ENCODE results near the gene FAM219A.
A peak's percentile ranks its signal among the peaks of the same experiment; 100 is the strongest.

The FAM219A gene

DNA sequence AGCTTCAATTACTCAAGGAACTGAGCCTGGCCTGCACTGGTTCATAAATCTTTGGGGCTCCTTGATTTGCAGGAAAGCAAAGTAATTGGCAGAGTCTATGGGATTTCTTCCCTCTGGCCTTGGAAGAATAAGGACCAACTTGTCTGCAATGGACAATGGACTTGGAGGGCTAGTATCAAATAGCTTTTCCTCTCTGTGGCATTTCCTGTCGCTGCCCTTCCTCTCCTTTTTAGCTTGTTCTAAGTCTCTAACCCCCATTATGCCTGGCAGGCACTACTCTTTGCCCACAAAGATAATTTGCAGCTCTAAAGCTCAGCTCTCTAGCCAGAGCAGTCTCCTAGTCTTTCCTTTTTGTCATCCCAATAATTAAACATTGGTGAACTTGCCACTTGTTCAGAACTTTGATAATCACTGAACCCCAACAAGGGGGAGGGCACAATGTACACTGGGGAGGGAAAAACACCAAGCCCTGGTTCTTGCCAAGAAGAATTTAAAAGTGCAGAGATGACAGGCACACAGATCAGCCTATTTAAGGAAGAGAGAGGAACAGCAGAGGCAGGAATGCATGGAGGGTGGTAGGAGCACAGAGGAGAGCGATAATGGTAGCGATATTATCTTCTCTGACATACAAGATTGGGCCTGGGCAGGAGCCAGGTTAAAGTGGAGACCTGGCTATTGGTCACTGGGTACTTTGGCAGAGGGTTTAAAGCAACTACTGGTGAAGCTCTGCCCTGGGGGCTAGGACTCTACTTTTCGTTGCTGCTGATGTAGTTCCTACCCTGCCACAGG, 38.5 kb downstream of the FAM219A start:
- Histone ChIP-seq H3K4me1 (ENCODE audit: control insufficient read depth, insufficient read depth, low read length) (no peaks in the 10 kb centered on the region), H3K27me3 (replicated peaks; ENCODE audit: control insufficient read depth, insufficient read depth, low read length) (no peaks in the 10 kb centered on the region), H3K9me3 (ENCODE audit: control insufficient read depth, low read length) (no peaks in the 10 kb centered on the region), H3K4me3 (ENCODE audit: low read length) (no peak overlapping the region), H3K36me3 (ENCODE audit: control insufficient read depth, insufficient read depth, low read length, severe bottlenecking) (peaks cover 22% of the 10 kb centered on the region), H3K9ac (ENCODE audit: low read length) (no peak overlapping the region)
- DNase-seq (ENCODE audit: low read depth) = no peak

DNA sequence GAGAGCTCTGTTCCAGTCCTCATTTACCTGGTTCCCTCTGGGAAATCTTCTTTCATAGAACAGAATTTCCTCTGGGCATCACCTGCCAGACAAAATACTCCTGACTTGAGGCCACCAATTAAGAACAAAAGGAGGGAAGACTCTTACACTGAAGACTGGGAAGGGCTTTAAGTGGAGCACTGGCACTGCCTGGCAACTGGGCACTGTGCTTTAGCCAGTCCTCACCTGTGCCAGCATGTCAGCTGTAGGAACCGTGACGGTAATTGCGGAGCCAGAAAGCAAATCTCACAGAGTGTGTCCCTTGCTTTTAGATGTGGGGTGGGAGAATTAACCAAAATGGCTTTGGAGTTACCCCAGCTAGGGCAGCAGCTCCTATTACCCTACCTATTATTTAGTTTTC, 40.6 kb downstream of the FAM219A start:
- Histone ChIP-seq H3K4me3 (ENCODE audit: low read length) (no peak overlapping the region), H3K9me3 (ENCODE audit: control insufficient read depth, low read length) (no peaks in the 10 kb centered on the region), H3K9ac (ENCODE audit: low read length) (no peak overlapping the region), H3K36me3 (ENCODE audit: control insufficient read depth, insufficient read depth, low read length, severe bottlenecking) (peaks cover 22% of the 10 kb centered on the region), H3K27me3 (replicated peaks; ENCODE audit: control insufficient read depth, insufficient read depth, low read length) (no peaks in the 10 kb centered on the region), H3K4me1 (ENCODE audit: control insufficient read depth, insufficient read depth, low read length) (no peaks in the 10 kb centered on the region)
- no peak for DNase-seq (ENCODE audit: low read depth)

DNA sequence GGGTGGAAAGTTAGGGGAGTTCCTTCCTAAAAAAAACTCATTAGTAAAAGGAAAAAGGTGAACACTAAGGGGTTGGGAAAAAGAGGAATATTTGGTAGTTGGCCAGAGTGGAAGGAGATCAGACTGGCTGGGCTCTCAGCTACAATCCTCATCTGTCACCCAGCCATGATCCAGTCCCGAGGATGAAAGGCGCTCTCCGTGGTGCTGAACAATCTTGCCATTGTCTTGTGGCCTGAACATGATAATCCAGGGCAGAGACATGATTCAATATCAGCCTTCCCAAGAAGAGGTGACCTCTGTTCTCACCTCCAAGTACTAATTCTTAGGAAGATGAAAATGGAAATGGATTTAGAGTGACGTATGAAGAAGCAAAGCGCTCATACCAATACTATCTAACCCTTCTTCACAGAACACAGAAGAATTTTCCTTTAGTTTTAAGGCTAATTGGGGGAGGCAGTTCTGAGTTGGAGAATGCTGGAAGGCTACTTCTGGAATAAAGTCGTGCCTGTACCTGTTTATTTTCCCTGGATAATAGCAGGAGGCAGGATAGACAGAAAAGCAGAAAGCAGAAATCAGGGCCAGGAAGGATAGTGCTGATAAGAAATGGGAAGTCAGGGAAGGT, 45.0 kb downstream of the FAM219A start:
- Histone ChIP-seq H3K4me1 (ENCODE audit: control insufficient read depth, insufficient read depth, low read length) (no peaks in the 10 kb centered on the region), H3K9ac (ENCODE audit: low read length) (no peak overlapping the region), H3K4me3 (ENCODE audit: low read length) (no peak overlapping the region), H3K27me3 (replicated peaks; ENCODE audit: control insufficient read depth, insufficient read depth, low read length) (no peaks in the 10 kb centered on the region), H3K9me3 (ENCODE audit: control insufficient read depth, low read length) (no peaks in the 10 kb centered on the region), H3K36me3 (ENCODE audit: control insufficient read depth, insufficient read depth, low read length, severe bottlenecking) (peaks cover 8% of the 10 kb centered on the region)
- peak; percentile 64 for DNase-seq (ENCODE audit: low read depth)

DNA sequence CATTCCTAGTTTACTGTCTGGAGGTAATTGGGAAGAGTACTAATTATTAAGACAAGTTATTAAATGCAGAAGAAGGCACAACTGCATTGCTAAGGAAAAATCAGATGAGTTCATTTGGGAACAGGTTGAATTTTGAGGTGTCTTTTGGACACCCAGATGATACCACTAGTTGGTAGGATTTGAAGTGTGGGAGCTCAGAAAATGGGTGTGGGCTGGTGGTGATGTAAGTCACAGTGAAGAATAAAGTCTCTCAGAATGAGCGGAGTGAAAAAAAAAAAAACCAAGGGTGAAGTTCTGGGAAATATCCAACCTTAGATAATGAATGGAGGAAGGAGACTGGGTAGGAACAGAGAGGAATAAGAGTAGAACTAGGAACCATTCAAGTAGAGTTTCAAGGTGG, 46.0 kb downstream of the FAM219A start:
- no peaks in the 10 kb centered on the region for H3K9me3 ChIP-seq (ENCODE audit: control insufficient read depth, low read length)
- no peak overlapping the region for H3K9ac ChIP-seq (ENCODE audit: low read length)
- peaks cover 3% of the 10 kb centered on the region for H3K36me3 ChIP-seq (ENCODE audit: control insufficient read depth, insufficient read depth, low read length, severe bottlenecking)
- no peaks in the 10 kb centered on the region for H3K27me3 ChIP-seq (replicated peaks; ENCODE audit: control insufficient read depth, insufficient read depth, low read length)
- no peaks in the 10 kb centered on the region for H3K4me1 ChIP-seq (ENCODE audit: control insufficient read depth, insufficient read depth, low read length)
- no peak overlapping the region for H3K4me3 ChIP-seq (ENCODE audit: low read length)
- DNase-seq (ENCODE audit: low read depth) = no peak

DNA sequence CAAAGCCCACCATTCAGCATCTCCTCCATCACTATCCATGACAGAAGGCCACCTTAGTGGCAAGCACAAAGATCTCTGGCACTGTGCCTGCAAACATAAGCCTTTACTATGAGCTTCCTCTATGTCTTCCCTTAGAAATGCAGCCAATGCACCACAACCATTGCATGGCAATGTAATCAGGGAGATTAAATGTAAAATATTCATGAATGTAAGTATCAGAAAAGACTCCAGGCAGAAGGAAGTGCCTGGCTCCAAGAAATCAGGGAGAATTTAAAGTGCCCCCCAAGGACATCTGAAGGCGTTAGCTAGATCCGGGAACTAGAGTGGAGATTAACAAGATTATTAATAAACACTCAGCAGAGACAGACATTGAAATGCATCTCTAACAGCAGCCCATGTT, 49.2 kb downstream of the FAM219A start:
- no peak for DNase-seq (ENCODE audit: low read depth)
- peaks cover 15% of the 10 kb centered on the region for H3K36me3 ChIP-seq (ENCODE audit: control insufficient read depth, insufficient read depth, low read length, severe bottlenecking)
- H3K27me3 ChIP-seq (replicated peaks; ENCODE audit: control insufficient read depth, insufficient read depth, low read length) = no peaks in the 10 kb centered on the region
- H3K4me3 ChIP-seq (ENCODE audit: low read length) = no peak overlapping the region
- peaks cover under 1% of the 10 kb centered on the region for H3K4me1 ChIP-seq (ENCODE audit: control insufficient read depth, insufficient read depth, low read length)
- no peaks in the 10 kb centered on the region for H3K9me3 ChIP-seq (ENCODE audit: control insufficient read depth, low read length)
- H3K9ac ChIP-seq (ENCODE audit: low read length) = no peak overlapping the region

DNA sequence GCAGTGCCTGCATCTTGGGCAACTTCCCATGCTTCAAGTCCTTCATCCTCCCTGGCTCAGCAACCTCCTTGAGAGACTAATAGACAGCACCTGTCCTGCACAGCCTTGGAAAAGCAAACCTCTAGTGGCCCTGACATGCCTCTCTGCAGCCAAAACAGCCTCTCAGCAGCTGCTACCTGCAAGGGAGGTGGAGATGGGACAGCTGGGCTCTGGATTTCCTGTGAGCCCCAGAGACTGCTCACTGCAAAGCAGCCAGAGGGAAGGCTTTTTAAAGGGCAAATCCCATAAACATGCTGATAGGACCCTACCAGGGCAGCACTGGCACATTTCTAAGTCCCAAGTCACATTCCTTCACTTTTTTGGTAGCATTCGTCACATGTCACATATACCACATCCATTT, 50.2 kb downstream of the FAM219A start:
- peaks cover 9% of the 10 kb centered on the region for H3K4me1 ChIP-seq (ENCODE audit: control insufficient read depth, insufficient read depth, low read length)
- no peak overlapping the region for H3K4me3 ChIP-seq (ENCODE audit: low read length)
- no peaks in the 10 kb centered on the region for H3K9me3 ChIP-seq (ENCODE audit: control insufficient read depth, low read length)
- DNase-seq (ENCODE audit: low read depth) = no peak
- peaks cover 18% of the 10 kb centered on the region for H3K36me3 ChIP-seq (ENCODE audit: control insufficient read depth, insufficient read depth, low read length, severe bottlenecking)
- no peak overlapping the region for H3K9ac ChIP-seq (ENCODE audit: low read length)
- H3K27me3 ChIP-seq (replicated peaks; ENCODE audit: control insufficient read depth, insufficient read depth, low read length) = no peaks in the 10 kb centered on the region

DNA sequence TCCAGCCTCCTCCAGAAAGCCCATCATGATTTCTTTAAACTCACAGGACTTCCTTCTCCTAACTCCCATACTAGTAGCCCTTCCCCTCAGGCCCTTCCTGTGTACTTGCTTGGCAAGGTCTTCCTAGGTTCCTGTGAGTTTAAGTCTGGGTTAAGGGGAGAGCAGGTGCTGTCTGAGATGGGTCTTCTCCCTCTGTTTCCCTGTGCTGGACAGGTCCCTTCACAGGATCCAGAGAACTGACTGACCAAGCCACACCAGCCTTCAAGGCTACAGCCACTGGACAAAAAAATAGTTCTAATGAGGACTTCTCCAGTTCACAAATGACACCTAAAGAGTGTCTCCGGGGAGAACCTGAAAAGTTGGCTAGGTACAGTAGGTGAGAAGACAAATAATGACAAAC, 52.2 kb downstream of the FAM219A start:
- Histone ChIP-seq H3K4me3 (ENCODE audit: low read length) (no peak overlapping the region), H3K9ac (ENCODE audit: low read length) (no peak overlapping the region), H3K9me3 (ENCODE audit: control insufficient read depth, low read length) (no peaks in the 10 kb centered on the region), H3K36me3 (ENCODE audit: control insufficient read depth, insufficient read depth, low read length, severe bottlenecking) (peaks cover 32% of the 10 kb centered on the region), H3K27me3 (replicated peaks; ENCODE audit: control insufficient read depth, insufficient read depth, low read length) (no peaks in the 10 kb centered on the region), H3K4me1 (ENCODE audit: control insufficient read depth, insufficient read depth, low read length) (peaks cover 13% of the 10 kb centered on the region)
- DNase-seq (ENCODE audit: low read depth) = no peak

DNA sequence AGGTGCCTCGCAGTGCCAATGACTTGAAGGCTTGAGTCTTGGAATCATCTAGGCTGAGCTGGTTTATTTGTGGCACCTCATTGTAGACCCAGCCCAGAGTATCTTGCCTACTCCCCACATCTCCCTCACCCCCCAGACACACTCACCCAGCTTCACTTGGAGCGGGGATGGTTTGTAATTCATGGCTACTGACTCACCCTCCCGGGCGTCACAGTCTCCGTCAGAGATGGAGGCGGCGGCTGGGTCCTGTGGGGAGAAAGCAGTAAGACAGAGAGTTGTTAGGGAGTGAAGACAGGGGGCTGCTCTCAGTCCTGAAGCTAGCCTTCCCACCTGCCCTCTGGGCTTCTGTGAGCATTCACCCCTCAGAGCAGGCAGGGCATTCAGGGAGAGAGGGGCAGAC, 52.7 kb downstream of the FAM219A start:
- DNase-seq (ENCODE audit: low read depth) = no peak

DNA sequence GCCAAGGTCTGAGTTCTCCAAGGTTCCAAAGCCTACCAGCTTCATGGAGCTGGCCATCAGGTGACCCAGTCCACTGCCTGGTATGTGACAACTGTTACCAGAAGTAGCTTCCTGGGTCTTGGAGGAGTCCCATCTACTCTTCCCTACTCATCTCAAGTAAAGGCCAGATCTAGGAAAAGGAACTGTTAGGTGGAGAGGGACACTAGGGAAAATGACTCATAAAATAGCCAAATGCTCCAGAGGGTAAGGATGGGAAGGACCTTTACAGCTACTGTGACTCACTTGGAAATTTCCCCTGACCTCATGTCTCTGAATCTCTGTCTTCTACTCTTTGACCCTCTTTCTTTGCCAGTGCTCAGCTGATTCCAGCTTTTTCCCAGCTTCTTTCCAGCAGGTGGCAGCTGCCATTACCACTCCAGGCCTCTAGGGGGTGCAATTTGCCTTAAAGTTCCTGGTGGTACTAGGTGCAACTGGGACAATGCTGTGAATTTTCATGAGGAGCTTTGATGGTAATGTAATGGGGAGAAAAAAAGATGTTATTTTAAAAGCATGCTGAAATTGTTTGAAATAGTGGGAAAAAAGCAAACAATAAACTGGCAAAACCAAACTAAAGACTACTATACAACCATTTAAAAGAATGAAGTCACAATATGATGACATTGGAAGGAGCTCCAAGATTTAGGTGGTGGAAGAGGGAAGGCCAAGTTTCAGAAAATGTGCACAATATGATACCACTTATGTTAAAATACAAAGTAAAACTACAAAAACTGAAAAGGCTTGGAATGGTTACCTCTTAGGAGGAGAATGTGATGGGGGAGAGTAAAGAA, 54.6 kb downstream of the FAM219A start:
- DNase-seq (ENCODE audit: low read depth) = peak; percentile 86
- no peaks in the 10 kb centered on the region for H3K9me3 ChIP-seq (ENCODE audit: control insufficient read depth, low read length)
- peaks cover 13% of the 10 kb centered on the region for H3K4me1 ChIP-seq (ENCODE audit: control insufficient read depth, insufficient read depth, low read length)
- peaks cover 55% of the 10 kb centered on the region for H3K36me3 ChIP-seq (ENCODE audit: control insufficient read depth, insufficient read depth, low read length, severe bottlenecking)
- H3K4me3 ChIP-seq (ENCODE audit: low read length) = no peak overlapping the region
- no peak overlapping the region for H3K9ac ChIP-seq (ENCODE audit: low read length)
- no peaks in the 10 kb centered on the region for H3K27me3 ChIP-seq (replicated peaks; ENCODE audit: control insufficient read depth, insufficient read depth, low read length)

More for the DNA sequence above, 52.7 kb downstream of the FAM219A start:
- H3K27me3 ChIP-seq (replicated peaks; ENCODE audit: control insufficient read depth, insufficient read depth, low read length) = no peaks in the 10 kb centered on the region
- peaks cover 37% of the 10 kb centered on the region for H3K36me3 ChIP-seq (ENCODE audit: control insufficient read depth, insufficient read depth, low read length, severe bottlenecking)
- H3K9ac ChIP-seq (ENCODE audit: low read length) = no peak overlapping the region
- no peak overlapping the region for H3K4me3 ChIP-seq (ENCODE audit: low read length)
- peaks cover 13% of the 10 kb centered on the region for H3K4me1 ChIP-seq (ENCODE audit: control insufficient read depth, insufficient read depth, low read length)
- no peaks in the 10 kb centered on the region for H3K9me3 ChIP-seq (ENCODE audit: control insufficient read depth, low read length)

DNA sequence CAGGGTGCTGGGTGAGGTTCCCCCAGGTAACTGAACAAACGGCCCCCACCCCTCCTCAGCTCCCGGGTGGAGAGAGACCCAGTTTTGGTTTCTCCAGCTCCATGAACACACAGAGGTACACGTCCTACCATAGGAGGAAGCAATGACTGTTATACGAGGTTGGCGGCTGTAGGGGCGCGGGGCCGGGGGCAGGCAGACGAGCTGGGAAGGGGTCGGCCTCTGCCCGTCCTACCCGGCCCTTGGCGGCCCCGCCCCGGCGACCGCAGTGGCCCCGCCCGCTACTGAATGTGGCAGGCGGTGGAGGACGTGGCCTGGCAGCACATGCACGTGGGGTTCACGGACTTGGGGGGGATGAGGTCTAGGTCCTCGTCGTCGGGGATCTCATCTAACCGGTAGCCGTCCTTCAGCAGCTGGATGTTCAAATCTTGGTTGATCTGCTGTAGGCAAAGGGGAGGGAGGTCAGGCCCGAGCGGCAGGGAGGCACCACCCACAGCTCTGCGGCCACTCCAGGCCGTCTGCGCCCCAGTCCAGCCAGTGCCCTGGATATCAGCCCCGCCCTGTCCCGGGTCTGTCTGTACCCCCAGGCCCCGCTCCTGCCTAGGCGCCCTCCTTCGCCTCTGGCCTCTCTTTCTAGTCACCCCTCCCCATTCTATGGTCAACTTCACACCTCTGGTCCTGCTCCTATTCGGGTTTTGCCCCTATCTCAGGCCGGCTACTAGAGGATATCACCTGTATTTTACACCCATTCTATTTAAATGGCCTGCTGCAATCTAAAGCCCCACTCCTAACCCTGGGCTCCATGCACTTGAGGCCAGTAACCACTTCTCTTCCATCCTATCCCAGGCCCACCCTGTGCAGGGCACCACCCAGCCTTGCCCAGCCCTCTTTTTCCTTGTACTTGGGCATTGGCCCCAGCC, 57.4 kb downstream of the FAM219A start:
- no peak for DNase-seq (ENCODE audit: low read depth)
- no peaks in the 10 kb centered on the region for H3K9me3 ChIP-seq (ENCODE audit: control insufficient read depth, low read length)

More for the DNA sequence above, 57.4 kb downstream of the FAM219A start:
- Histone ChIP-seq H3K9ac (ENCODE audit: low read length) (no peak overlapping the region), H3K36me3 (ENCODE audit: control insufficient read depth, insufficient read depth, low read length, severe bottlenecking) (peaks cover 77% of the 10 kb centered on the region), H3K4me3 (ENCODE audit: low read length) (no peak overlapping the region), H3K27me3 (replicated peaks; ENCODE audit: control insufficient read depth, insufficient read depth, low read length) (no peaks in the 10 kb centered on the region), H3K4me1 (ENCODE audit: control insufficient read depth, insufficient read depth, low read length) (peaks cover 13% of the 10 kb centered on the region)

Data from adipocyte (in vitro differentiated cells).